CD4-positive, alpha-beta memory T cell (primary cell): ENCODE results near the gene KRI1. TPM values are rescaled to one million over a fixed set of nuclear protein-coding genes. Genes with fewer than 3 reads are reported as not detected.
"Not testable (repeated sequence)": the region's sequence is repeated elsewhere in the genome, so short reads cannot be mapped to it uniquely, and the experiment has no call there.

ENCODE experiments used
- CTCF ChIA-PET: fragments of 350-600 bp; sonication (Branson Sonifier 250); formaldehyde crosslinking; loops from one replicate; lab custom pipeline; 2021; ENCODE audit warnings: inconsistent platforms; ENCODE audit not compliant: partially characterized antibody; lab: Charles Lee
- POLR2A ChIA-PET: fragments of 350-600 bp; sonication (Branson Sonifier 250); formaldehyde crosslinking; loops from one replicate; lab custom pipeline; 2021; ENCODE audit not compliant: partially characterized antibody; lab: Charles Lee
- DNase-seq, 5 donors: peaks; one replicate each; pipeline versions ENCODE4 v3.0.0 to v3.0.0-alpha.2; 2020 to 2022; ENCODE audit warnings: mixed read lengths in 1 of 5
- H3K27ac ChIP-seq: one replicate; pipeline ENCODE4 v1.7.0; 2013; ENCODE audit warnings: low read depth, low read length
- H3K27me3 ChIP-seq: 2 replicates; pipeline ENCODE4 v1.7.0; 2013; ENCODE audit warnings: mild to moderate bottlenecking, low read length, moderate library complexity; ENCODE audit not compliant: insufficient read depth
- H3K36me3 ChIP-seq: 2 replicates; pipeline ENCODE4 v1.7.0; 2013; ENCODE audit warnings: mild to moderate bottlenecking, low read length, moderate library complexity; ENCODE audit not compliant: insufficient read depth
- H3K4me1 ChIP-seq: 2 replicates; pipeline ENCODE4 v1.7.0; 2013; ENCODE audit warnings: mild to moderate bottlenecking, low read length, moderate library complexity; ENCODE audit not compliant: insufficient read depth
- H3K4me3 ChIP-seq, 2 donors: one replicate each; pipeline ENCODE4 v1.7.0; 2013; ENCODE audit warnings: low read length in 2 of 2, mild to moderate bottlenecking in 1 of 2
- H3K9me3 ChIP-seq, 2 donors: one replicate each; pipeline ENCODE4 v1.7.0; 2013; ENCODE audit warnings: low read length in 2 of 2, control low read depth in 1 of 2; ENCODE audit not compliant: control insufficient read depth in 1 of 2
- H3K27ac Mint-ChIP-seq, 7 donors: one replicate each; pipeline ENCODE4 v1.8.0; 2020 to 2021; ENCODE audit warnings: mixed read lengths in 7 of 7, mild to moderate bottlenecking in 6 of 7, inconsistent platforms in 3 of 7, moderate library complexity in 3 of 7
- H3K27me3 Mint-ChIP-seq, 2 donors: one replicate each; pipeline ENCODE4 v1.8.0; 2020 to 2021; ENCODE audit warnings: mixed read lengths in 2 of 2
- H3K36me3 Mint-ChIP-seq, 2 donors: one replicate each; pipeline ENCODE4 v1.8.0; 2020 to 2021; ENCODE audit warnings: mixed read lengths in 2 of 2, inconsistent platforms in 1 of 2, mild to moderate bottlenecking in 1 of 2
- H3K4me1 Mint-ChIP-seq, 4 donors: one replicate each; pipeline ENCODE4 v1.8.0; 2020 to 2021; ENCODE audit warnings: mixed read lengths in 4 of 4, mild to moderate bottlenecking in 1 of 4
- H3K4me3 Mint-ChIP-seq, 8 donors: one replicate each; pipeline ENCODE4 v1.8.0; 2020 to 2021; ENCODE audit warnings: mixed read lengths in 8 of 8, mild to moderate bottlenecking in 7 of 8, moderate library complexity in 6 of 8, inconsistent platforms in 3 of 8
- H3K9me3 Mint-ChIP-seq, 8 donors: one replicate each; pipeline ENCODE4 v1.8.0; 2020 to 2021; ENCODE audit warnings: mixed read lengths in 8 of 8, mild to moderate bottlenecking in 5 of 8, inconsistent platforms in 3 of 8, moderate library complexity in 1 of 8
- intact Hi-C: fragments of 100-400 bp; cut with micrococcal nuclease; formaldehyde crosslinking; loops from one replicate; pipeline ENCODE4 v1.15.1; 2023
- polyA plus RNA-seq, 2 donors: library from polyadenylated mRNA; unstranded; fragments of 300-500 nt; fragmentation: Illumina TruSeq; gene quantifications; one replicate each; pipeline ENCODE4 v1.2.3, GENCODE V29; 2021
- total RNA-seq, 2 experiments: library from RNA; stranded (reverse); gene quantifications; one replicate each; pipeline ENCODE4 v1.2.3, GENCODE V29; 2021

KRI1 gene
- total and polyA plus RNA-seq, 4 experiments from 2014 or later = 3.2 to 73.0 (median 54.5) TPM

GRCh38 chr19:10551698-10552301 is 14.0 kb downstream of the KRI1 start:
- intact Hi-C loops = no loop called here
- H3K9me3 Mint-ChIP-seq = no peaks in the 10 kb centered on the region
- Histone ChIP-seq H3K36me3 (peaks cover 53% of the 10 kb centered on the region), H3K9me3 (no peaks in the 10 kb centered on the region), H3K27me3 (no peaks in the 10 kb centered on the region), H3K4me3 (no peak overlapping the region), H3K4me1 (peaks cover 51% of the 10 kb centered on the region), H3K27ac (peak overlapping the region; percentile 53)
- H3K4me1 Mint-ChIP-seq = peaks cover 21 to 50% (median 36%) of the 10 kb centered on the region in 4 donors
- H3K36me3 Mint-ChIP-seq = peaks cover 25 to 67% of the 10 kb centered on the region in 2 donors
- ChIA-PET POLR2A (interaction anchor here (1.2 to 7.0 kb wide), 3 partner anchors 14 to 52 kb away, joined by 3 to 128 read pairs (median 13); partner anchors contain the start of genes CDKN2D and KRI1), CTCF (interaction anchor here (0.7 to 4.2 kb wide), 12 partner anchors 10 to 148 kb away, joined by 3 to 31 read pairs (median 4); partner anchors contain the start of genes KRI1 and S1PR5)
- peak in 3 of 5 donors; percentile 23 to 28 (median 27) for DNase-seq
- H3K27me3 Mint-ChIP-seq = no peaks in the 10 kb centered on the region
- peak overlapping the region; percentile 29 to 86 (median 63) for H3K27ac Mint-ChIP-seq
- H3K4me3 Mint-ChIP-seq = peak overlapping the region in 1 of 8 donors; percentile 15

- H3K36me3 ChIP-seq = peaks cover 54% of the 10 kb centered on the region
- peak overlapping the region in 4 of 7 donors; percentile 22 to 79 (median 55) for H3K27ac Mint-ChIP-seq
These were observed 14.8 kb downstream of the KRI1 start for GRCh38 chr19:10551006-10551405.

GRCh38 chr19:10550336-10550735 is 15.5 kb downstream of the KRI1 start:
- H3K27ac Mint-ChIP-seq = peak overlapping the region in 2 of 7 donors; percentile 63 to 69
- Histone ChIP-seq H3K27ac (no peak overlapping the region), H3K36me3 (peaks cover 47% of the 10 kb centered on the region), H3K4me3 (no peak overlapping the region), H3K4me1 (peaks cover 38% of the 10 kb centered on the region), H3K9me3 (no peaks in the 10 kb centered on the region), H3K27me3 (no peaks in the 10 kb centered on the region)
- no peaks in the 10 kb centered on the region for H3K9me3 Mint-ChIP-seq
- H3K4me3 Mint-ChIP-seq = no peak overlapping the region
- intact Hi-C loops = no loop called here
- ChIA-PET POLR2A (interaction anchor here (0.6 to 7.0 kb wide), 2 partner anchors 10 to 15 kb away, joined by 4 to 128 read pairs; partner anchors contain the start of genes CDKN2D and KRI1), CTCF (no interaction called here)
- peaks cover 19 to 40% (median 29%) of the 10 kb centered on the region in 4 donors for H3K4me1 Mint-ChIP-seq
- H3K36me3 Mint-ChIP-seq = peaks cover 25 to 59% of the 10 kb centered on the region in 2 donors
- no peaks in the 10 kb centered on the region for H3K27me3 Mint-ChIP-seq
- DNase-seq = no peak

More at GRCh38 chr19:10551006-10551405, 14.8 kb downstream of the KRI1 start:
- H3K4me3 Mint-ChIP-seq, H3K27me3 ChIP-seq, H3K27ac ChIP-seq, intact Hi-C loops, H3K9me3 ChIP-seq, H3K9me3 Mint-ChIP-seq, H3K27me3 Mint-ChIP-seq, H3K4me3 ChIP-seq, DNase-seq: not testable (repeated sequence)
- peaks cover 44% of the 10 kb centered on the region for H3K4me1 ChIP-seq
- Mint-ChIP-seq H3K36me3 (peaks cover 25 to 65% of the 10 kb centered on the region in 2 donors), H3K4me1 (peaks cover 21 to 47% (median 34%) of the 10 kb centered on the region in 4 donors)
- ChIA-PET CTCF (interaction anchor here (0.7 to 4.2 kb wide), 6 partner anchors 9 to 67 kb away, joined by 3 to 31 read pairs (median 4); partner anchors contain the start of genes KRI1 and S1PR5), POLR2A (interaction anchor here (1.2 to 7.0 kb wide), 2 partner anchors 15 to 53 kb away, joined by 3 to 128 read pairs; partner anchors contain the start of genes CDKN2D and KRI1)

GRCh38 chr19:10549733-10550132 is 16.1 kb downstream of the KRI1 start:
- intact Hi-C loops = no loop called here
- Mint-ChIP-seq H3K4me1 (peaks cover 22 to 40% (median 30%) of the 10 kb centered on the region in 4 donors), H3K27me3 (no peaks in the 10 kb centered on the region), H3K4me3 (no peak overlapping the region), H3K27ac (peak overlapping the region in 2 of 7 donors; percentile 63 to 69), H3K36me3 (peaks cover 25 to 64% of the 10 kb centered on the region in 2 donors), H3K9me3 (no peaks in the 10 kb centered on the region)
- no peak overlapping the region for H3K27ac ChIP-seq
- no peak for DNase-seq
- no peaks in the 10 kb centered on the region for H3K27me3 ChIP-seq
- no peaks in the 10 kb centered on the region for H3K9me3 ChIP-seq
- ChIA-PET CTCF (no interaction called here), POLR2A (no interaction called here)
- H3K36me3 ChIP-seq = peaks cover 43% of the 10 kb centered on the region
- peaks cover 37% of the 10 kb centered on the region for H3K4me1 ChIP-seq
- H3K4me3 ChIP-seq = no peak overlapping the region

- H3K9me3 Mint-ChIP-seq = no peaks in the 10 kb centered on the region
- no peak overlapping the region for H3K4me3 ChIP-seq
- no peak overlapping the region for H3K27ac Mint-ChIP-seq
- H3K4me1 Mint-ChIP-seq = peaks cover 14 to 37% (median 24%) of the 10 kb centered on the region in 4 donors
- intact Hi-C loops = no loop called here
- H3K4me1 ChIP-seq = peaks cover 35% of the 10 kb centered on the region
- CTCF ChIA-PET = interaction anchor here (2.5 kb wide), 1 partner anchor 41 kb away, joined by 9 read pairs; no protein-coding TSS in a partner anchor
- peaks cover 22 to 57% of the 10 kb centered on the region in 2 donors for H3K36me3 Mint-ChIP-seq
- H3K27me3 Mint-ChIP-seq = no peaks in the 10 kb centered on the region
- no peak for DNase-seq
- H3K27ac ChIP-seq = no peak overlapping the region
- H3K36me3 ChIP-seq = peaks cover 38% of the 10 kb centered on the region
- no peaks in the 10 kb centered on the region for H3K9me3 ChIP-seq
- POLR2A ChIA-PET = interaction anchor here (1.0 to 1.5 kb wide), 2 partner anchors 17 to 19 kb away, joined by 3 to 5 read pairs; partner anchors contain the start of gene KRI1
- no peaks in the 10 kb centered on the region for H3K27me3 ChIP-seq
- no peak overlapping the region for H3K4me3 Mint-ChIP-seq
These were observed 17.0 kb downstream of the KRI1 start for GRCh38 chr19:10548746-10549276.

GRCh38 chr19:10546817-10547216 is 19.0 kb downstream of the KRI1 start:
- no peak overlapping the region for H3K27ac ChIP-seq
- ChIA-PET CTCF (no interaction called here), POLR2A (interaction anchor here (6.8 kb wide), 1 partner anchor 21 kb away, joined by 69 read pairs; the partner anchor contains the start of genes CDKN2D and KRI1)
- DNase-seq = no peak
- no peaks in the 10 kb centered on the region for H3K27me3 ChIP-seq
- H3K27me3 Mint-ChIP-seq = no peaks in the 10 kb centered on the region
- peaks cover 19% of the 10 kb centered on the region for H3K36me3 ChIP-seq
- no peaks in the 10 kb centered on the region for H3K9me3 ChIP-seq
- peaks cover 12 to 39% of the 10 kb centered on the region in 2 donors for H3K36me3 Mint-ChIP-seq
- peaks cover 11 to 27% (median 17%) of the 10 kb centered on the region in 4 donors for H3K4me1 Mint-ChIP-seq
- no peak overlapping the region for H3K4me3 ChIP-seq
- no peak overlapping the region for H3K4me3 Mint-ChIP-seq
- H3K9me3 Mint-ChIP-seq = no peaks in the 10 kb centered on the region
- peaks cover 21% of the 10 kb centered on the region for H3K4me1 ChIP-seq
- intact Hi-C loops = no loop called here
- H3K27ac Mint-ChIP-seq = peak overlapping the region in 1 of 7 donors; percentile 41
